ENCODE results near the gene TCP11L2. TPM values are rescaled to one million over a fixed set of nuclear protein-coding genes. Genes with fewer than 3 reads are reported as not detected.

TCP11L2 gene
- total and polyA plus RNA-seq, 2 of the 13 experiments (the other 11 are each of a cell fraction or from before 2014, with no cell fraction given) = 4.6 to 24.1 TPM

- ChIA-PET CTCF (ENCODE audit: low intra/inter-chr PET ratio, low total read pairs) (no interaction called here), POLR2A (interaction anchor here (0.6 to 3.2 kb wide), 3 partner anchors 12 to 596 kb away, joined by 4 to 25 read pairs (median 4); partner anchors contain the start of gene TMEM263)
- peak overlapping the region in 2 of 3 experiments; percentile 10 to 27; a peak in 3 of 6 replicates for H3K4me3 ChIP-seq (replicated peaks in 1 of 3; ENCODE audit: insufficient read depth in 1 of 3, low read depth in 2 of 3, low read length in 3 of 3)
- BruUV-seq (replicated peaks) = no TSS peak
- peaks cover 40% of the 10 kb centered on the region for H3K4me1 ChIP-seq (ENCODE audit: insufficient read depth, low read length)
- H3K27me3 ChIP-seq (ENCODE audit: control insufficient read depth in 1 of 2, insufficient read depth in 2 of 2, low read length in 2 of 2) = no peaks in the 10 kb centered on the region; a peak in 1 of 5 replicates
- no peak overlapping the region for H2AFZ ChIP-seq (ENCODE audit: low read length)
- peaks cover 23% of the 10 kb centered on the region for H3K79me2 ChIP-seq (ENCODE audit: insufficient read depth, low read length)
- peak overlapping the region; percentile 33 for H3K9ac ChIP-seq (ENCODE audit: insufficient read depth, low read depth, low read length)
- peaks cover 1 to 11% of the 10 kb centered on the region in 2 experiments; a peak in 3 of 5 replicates for H3K36me3 ChIP-seq (replicated peaks in 1 of 2; ENCODE audit: control insufficient read depth in 1 of 2, insufficient read depth in 2 of 2, low read length in 2 of 2)
- H3K9me3 ChIP-seq (ENCODE audit: low read length) = no peaks in the 10 kb centered on the region
- 21% methylated on average over 7 of the region's 7 CpGs for WGBS (ENCODE audit: low lambda C conversion rate)
- intact Hi-C loops (cut with micrococcal nuclease; ENCODE audit: unreplicated experiment) = loop anchor here (10.0 kb wide), 1 partner anchor 485 kb away; no protein-coding TSS in a partner anchor
- no peaks in the 10 kb centered on the region for H4K20me1 ChIP-seq (ENCODE audit: insufficient read depth, low read length)
- H3K27ac ChIP-seq (ENCODE audit: extremely low read length, insufficient read depth, low read length) = peak overlapping the region; percentile 91
- ATAC-seq = no peak
- peak; percentile 47 for DNase-seq (ENCODE audit: low spot score)
- peak overlapping the region; percentile 98 for H3K4me2 ChIP-seq (ENCODE audit: low read depth, low read length)
- peak; percentile 39 for FAIRE-seq
- in situ Hi-C loops (cut with HindIII; ENCODE audit: extremely low pct_ligation_motif_present, low pct_unique_long_range_greater_than_20kb) = no loop called here
- TF ChIP-seq ZBTB10 (CRISPR knock-in tag; IDR thresholded peaks at IDR 0.05; ENCODE audit: borderline replicate concordance) = no peak
- no peak for TF ChIP-seq ZFY (CRISPR knock-in tag; IDR thresholded peaks at IDR 0.05)
- no peak for TF ChIP-seq HNF4G (IDR thresholded peaks at IDR 0.05; ENCODE audit: borderline replicate concordance, low read depth, low read length)
- TF ChIP-seq HNF4G (CRISPR knock-in tag; IDR thresholded peaks at IDR 0.05; ENCODE audit: borderline replicate concordance, low read depth) = no peak
- no peak for TF ChIP-seq PCBP2 (optimal IDR thresholded peaks at IDR 0.05; ENCODE audit: low read depth, low read length, poor library complexity, severe bottlenecking)
- no peak for TF ChIP-seq CREB3 (CRISPR knock-in tag; IDR thresholded peaks at IDR 0.05)
- TF ChIP-seq HHEX (CRISPR knock-in tag; IDR thresholded peaks at IDR 0.05) = no peak
- TF ChIP-seq FOXA1 (IDR thresholded peaks at IDR 0.05) = no peak
- peak; percentile 35; the same call in 1 of the 2 replicates for TF ChIP-seq FOXA1 (CRISPR knock-in tag; IDR thresholded peaks at IDR 0.05)
- no peak for TF ChIP-seq PLSCR1 (CRISPR knock-in tag; IDR thresholded peaks at IDR 0.05; ENCODE audit: borderline replicate concordance)
- TF ChIP-seq, protein P1, sequence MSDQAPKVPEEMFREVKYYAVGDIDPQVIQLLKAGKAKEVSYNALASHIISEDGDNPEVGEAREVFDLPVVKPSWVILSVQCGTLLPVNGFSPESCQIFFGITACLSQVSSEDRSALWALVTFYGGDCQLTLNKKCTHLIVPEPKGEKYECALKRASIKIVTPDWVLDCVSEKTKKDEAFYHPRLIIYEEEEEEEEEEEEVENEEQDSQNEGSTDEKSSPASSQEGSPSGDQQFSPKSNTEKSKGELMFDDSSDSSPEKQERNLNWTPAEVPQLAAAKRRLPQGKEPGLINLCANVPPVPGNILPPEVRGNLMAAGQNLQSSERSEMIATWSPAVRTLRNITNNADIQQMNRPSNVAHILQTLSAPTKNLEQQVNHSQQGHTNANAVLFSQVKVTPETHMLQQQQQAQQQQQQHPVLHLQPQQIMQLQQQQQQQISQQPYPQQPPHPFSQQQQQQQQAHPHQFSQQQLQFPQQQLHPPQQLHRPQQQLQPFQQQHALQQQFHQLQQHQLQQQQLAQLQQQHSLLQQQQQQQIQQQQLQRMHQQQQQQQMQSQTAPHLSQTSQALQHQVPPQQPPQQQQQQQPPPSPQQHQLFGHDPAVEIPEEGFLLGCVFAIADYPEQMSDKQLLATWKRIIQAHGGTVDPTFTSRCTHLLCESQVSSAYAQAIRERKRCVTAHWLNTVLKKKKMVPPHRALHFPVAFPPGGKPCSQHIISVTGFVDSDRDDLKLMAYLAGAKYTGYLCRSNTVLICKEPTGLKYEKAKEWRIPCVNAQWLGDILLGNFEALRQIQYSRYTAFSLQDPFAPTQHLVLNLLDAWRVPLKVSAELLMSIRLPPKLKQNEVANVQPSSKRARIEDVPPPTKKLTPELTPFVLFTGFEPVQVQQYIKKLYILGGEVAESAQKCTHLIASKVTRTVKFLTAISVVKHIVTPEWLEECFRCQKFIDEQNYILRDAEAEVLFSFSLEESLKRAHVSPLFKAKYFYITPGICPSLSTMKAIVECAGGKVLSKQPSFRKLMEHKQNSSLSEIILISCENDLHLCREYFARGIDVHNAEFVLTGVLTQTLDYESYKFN (CRISPR knock-in tag; conservative IDR thresholded peaks at IDR 0.05) = peak; percentile 44
- TF ChIP-seq NKX3-1 (CRISPR knock-in tag; IDR thresholded peaks at IDR 0.05) = no peak
- no peak for TF ChIP-seq HOXD1 (CRISPR knock-in tag; IDR thresholded peaks at IDR 0.05)
- TF ChIP-seq RNF2 (conservative IDR thresholded peaks at IDR 0.05; ENCODE audit: low read depth) = no peak
- no peak for TF ChIP-seq FOSL1 (CRISPR knock-in tag; IDR thresholded peaks at IDR 0.05; ENCODE audit: borderline replicate concordance)
- no peak for TF ChIP-seq EP300 (IDR thresholded peaks at IDR 0.05; ENCODE audit: low read depth in 2 of 2, low read length in 2 of 2)
- no peak for TF ChIP-seq EP300 (CRISPR knock-in tag; IDR thresholded peaks at IDR 0.05; ENCODE audit: borderline replicate concordance)
Measured at GRCh38 chr12:106359646-106360399, 57.3 kb downstream of the TCP11L2 start.
